NK-92 (cell line): ENCODE data around the gene DLG5.

ENCODE experiments used
- DNase-seq: peaks from one replicate; lab custom pipeline; 2025; ENCODE audit not compliant: unreplicated experiment; lab: John Stamatoyannopoulos, UW

The DLG5 gene

GRCh38 chr10:77800738-77801266 is 125.8 kb downstream of the DLG5 start:
- no peak for DNase-seq

- no peak for DNase-seq
Measured at GRCh38 chr10:77800320-77800719, 126.2 kb downstream of the DLG5 start.

GRCh38 chr10:77799352-77799751 is 127.2 kb downstream of the DLG5 start:
- no peak for DNase-seq

GRCh38 chr10:77798940-77799339 is 127.6 kb downstream of the DLG5 start:
- no peak for DNase-seq

- DNase-seq = no peak
Measured at GRCh38 chr10:77796311-77796915, 130.1 kb downstream of the DLG5 start.

- DNase-seq = no peak
Measured at GRCh38 chr10:77795426-77796055, 131.0 kb downstream of the DLG5 start.

GRCh38 chr10:77794256-77795142 is 132.1 kb downstream of the DLG5 start:
- no peak for DNase-seq

GRCh38 chr10:77793831-77794230 is 132.7 kb downstream of the DLG5 start:
- no peak for DNase-seq

GRCh38 chr10:77792155-77792554 is 134.4 kb downstream of the DLG5 start:
- DNase-seq = no peak

GRCh38 chr10:77791506-77791905 is 135.0 kb downstream of the DLG5 start:
- no peak for DNase-seq

- DNase-seq = no peak
Measured at GRCh38 chr10:77789861-77790260, 136.7 kb downstream of the DLG5 start.

- no peak for DNase-seq
Measured at GRCh38 chr10:77789016-77789415, 137.5 kb downstream of the DLG5 start.

GRCh38 chr10:77788496-77789010 is 138.0 kb downstream of the DLG5 start:
- no peak for DNase-seq

- DNase-seq = no peak
Measured at GRCh38 chr10:77787440-77787839, 139.1 kb downstream of the DLG5 start.

GRCh38 chr10:77784856-77785255 is 141.7 kb downstream of the DLG5 start:
- no peak for DNase-seq

- DNase-seq = no peak
Measured at GRCh38 chr10:77782328-77783061, 144.1 kb downstream of the DLG5 start.

GRCh38 chr10:77781451-77782327 is 144.9 kb downstream of the DLG5 start:
- no peak for DNase-seq

- DNase-seq = no peak
Measured at GRCh38 chr10:77780180-77780579, 146.4 kb downstream of the DLG5 start.

GRCh38 chr10:77776487-77776886 is 150.1 kb downstream of the DLG5 start:
- DNase-seq = no peak

GRCh38 chr10:77774940-77775391 is 151.6 kb downstream of the DLG5 start:
- no peak for DNase-seq
